IMR-90 (cell line): ENCODE measurements around the gene ARHGAP36. TPM values are rescaled to one million over a fixed set of nuclear protein-coding genes. Genes with fewer than 3 reads are reported as not detected.

Experiments
- ATAC-seq: fragments of 200-7000 bp; cut with Tn5 transposase; 2 replicates; pipeline ENCODE4 v1.9.1; 2020; ENCODE audit warnings: low read depth, mild to moderate bottlenecking, moderate library complexity
- Bru-seq: library from RNA; stranded (reverse); fragments of 400-500 nt; gene quantifications from one replicate; lab custom pipeline; 2021; lab: Mats Ljungman, UMichigan
- BruChase-seq, 2 experiments: library from RNA; stranded (reverse); fragments of 400-500 nt; gene quantifications; one replicate each; lab custom pipeline; 2021; lab: Mats Ljungman, UMichigan
- BruUV-seq: library from RNA; stranded (reverse); fragments of 400-500 nt; replicated peaks from 2 replicates; lab custom pipeline; 2021; lab: Mats Ljungman, UMichigan
- CTCF ChIA-PET: fragments of 300-600 bp; formaldehyde crosslinking; extraction: SDS; loops from one replicate; lab custom pipeline; 2021; ENCODE audit warnings: antibody characterized with exemption; lab: Yijun Ruan, JAX
- POLR2A ChIA-PET: fragments of 300-600 bp; sonication (Branson Sonifier 250); formaldehyde crosslinking; loops from one replicate; lab custom pipeline; 2022; ENCODE audit warnings: antibody characterized with exemption; ENCODE audit not compliant: unreplicated experiment; lab: Charles Lee
- DNase-seq: peaks from one replicate; pipeline ENCODE4 v3.0.0; 2013
- H2AFZ ChIP-seq: replicated peaks from 2 replicates; pipeline ENCODE3; 2013; ENCODE audit warnings: low read length, mild to moderate bottlenecking; ENCODE audit not compliant: poor library complexity
- H2AK5ac ChIP-seq: 2 replicates; pipeline ENCODE4 v1.6.1; 2013; ENCODE audit warnings: low read depth, low read length, inconsistent platforms
- H2AK9ac ChIP-seq: replicated peaks from 2 replicates; pipeline ENCODE3; 2013; ENCODE audit warnings: mild to moderate bottlenecking, low read depth, low read length, moderate library complexity; ENCODE audit not compliant: poor library complexity
- H2BK120ac ChIP-seq: 2 replicates; pipeline ENCODE4 v1.6.1; 2013; ENCODE audit warnings: low read depth, low read length, inconsistent platforms
- H2BK15ac ChIP-seq: 3 replicates; pipeline ENCODE4 v1.6.1; 2013; ENCODE audit warnings: low read depth, low read length, inconsistent platforms
- H2BK20ac ChIP-seq: 2 replicates; pipeline ENCODE4 v1.6.1; 2013; ENCODE audit warnings: low read depth, mild to moderate bottlenecking, inconsistent platforms, low read length, moderate library complexity
- H2BK5ac ChIP-seq: 2 replicates; pipeline ENCODE4 v1.6.1; 2013; ENCODE audit warnings: mild to moderate bottlenecking, low read depth, low read length, inconsistent platforms; ENCODE audit not compliant: poor library complexity, severe bottlenecking
- H3K14ac ChIP-seq: replicated peaks from 2 replicates; pipeline ENCODE4 v1.6.1; 2013; ENCODE audit warnings: low read depth, low read length, inconsistent platforms
- H3K18ac ChIP-seq: 2 replicates; pipeline ENCODE4 v1.6.1; 2013; ENCODE audit warnings: low read depth, low read length, control low read depth
- H3K23ac ChIP-seq: 2 replicates; pipeline ENCODE4 v1.6.1; 2013; ENCODE audit warnings: low read depth, low read length, inconsistent platforms
- H3K27ac ChIP-seq: 2 replicates; pipeline ENCODE4 v1.5.1; 2013; ENCODE audit warnings: mild to moderate bottlenecking, control low read depth, low read length; ENCODE audit not compliant: insufficient read depth
- H3K27me3 ChIP-seq: 2 replicates; pipeline ENCODE4 v1.6.1; 2013; ENCODE audit warnings: low read length; ENCODE audit not compliant: control insufficient read depth, insufficient read depth
- H3K36me3 ChIP-seq: 2 replicates; pipeline ENCODE4 v1.6.1; 2013; ENCODE audit warnings: low read length, mixed read lengths; ENCODE audit not compliant: control insufficient read depth, insufficient read depth
- H3K4ac ChIP-seq: 2 replicates; pipeline ENCODE4 v1.6.1; 2013; ENCODE audit warnings: low read depth, low read length, inconsistent platforms
- H3K4me1 ChIP-seq: 2 replicates; pipeline ENCODE4 v1.6.1; 2013; ENCODE audit warnings: low read length, mixed read lengths; ENCODE audit not compliant: control insufficient read depth, insufficient read depth
- H3K4me2 ChIP-seq: 2 replicates; pipeline ENCODE4 v1.6.1; 2013; ENCODE audit warnings: low read depth, mild to moderate bottlenecking, control low read depth, low read length, moderate library complexity
- H3K4me3 ChIP-seq: 2 replicates; pipeline ENCODE4 v1.5.1; 2013; ENCODE audit warnings: low read depth, mild to moderate bottlenecking, control low read depth, low read length, moderate library complexity; ENCODE audit not compliant: insufficient read depth
- H3K56ac ChIP-seq: 2 replicates; pipeline ENCODE4 v1.6.1; 2013; ENCODE audit warnings: low read length, inconsistent platforms; ENCODE audit not compliant: insufficient read depth; ENCODE audit errors: extremely low read depth
- H3K79me1 ChIP-seq, 2 experiments: 2 replicates each; pipeline ENCODE4 v1.6.1; 2013; ENCODE audit warnings: low read length in 2 of 2, inconsistent platforms in 1 of 2, low read depth in 1 of 2
- H3K9ac ChIP-seq: 2 replicates; pipeline ENCODE4 v1.6.1; 2013; ENCODE audit warnings: low read depth, low read length, control low read depth
- H3K9me1 ChIP-seq: 2 replicates; pipeline ENCODE4 v1.6.1; 2013; ENCODE audit warnings: low read length, inconsistent platforms; ENCODE audit not compliant: insufficient read depth
- H3K9me3 ChIP-seq: 2 replicates; pipeline ENCODE4 v1.6.1; 2013; ENCODE audit warnings: low read length; ENCODE audit not compliant: control insufficient read depth, insufficient read depth
- H4K20me1 ChIP-seq: 2 replicates; pipeline ENCODE4 v1.6.1; 2013; ENCODE audit warnings: low read length, inconsistent platforms; ENCODE audit not compliant: insufficient read depth
- H4K5ac ChIP-seq: 2 replicates; pipeline ENCODE4 v1.6.1; 2013; ENCODE audit warnings: mild to moderate bottlenecking, low read depth, low read length, control low read depth
- H4K8ac ChIP-seq, 2 experiments: 2 replicates each; pipeline ENCODE4 v1.6.1; 2013; ENCODE audit warnings: low read depth in 2 of 2, low read length in 2 of 2, control low read depth in 1 of 2, inconsistent platforms in 1 of 2
- H4K91ac ChIP-seq: 2 replicates; pipeline ENCODE4 v1.6.1; 2013; ENCODE audit warnings: low read depth, low read length, inconsistent platforms; ENCODE audit not compliant: insufficient read depth
- BHLHE40 ChIP-seq: fragments of 150-350 bp; IDR thresholded peaks from 2 replicates; pipeline ENCODE4 v1.6.1; 2016; ENCODE audit warnings: mild to moderate bottlenecking, low read depth, low read length
- CEBPB ChIP-seq: IDR thresholded peaks from 2 replicates; pipeline ENCODE4 v1.6.1; 2012; ENCODE audit warnings: low read depth, low read length, improper control_type of control experiment
- CHD1 ChIP-seq: IDR thresholded peaks from 2 replicates; pipeline ENCODE4 v1.6.1; 2012; ENCODE audit warnings: low read depth, low read length, improper control_type of control experiment
- CTCF ChIP-seq: conservative IDR thresholded peaks from 2 replicates; pipeline ENCODE4 v1.5.1; 2012; ENCODE audit warnings: mild to moderate bottlenecking, low read depth, low read length, improper control_type of control experiment
- FOS ChIP-seq: fragments of 150-350 bp; IDR thresholded peaks from 2 replicates; pipeline ENCODE4 v1.6.1; 2016; ENCODE audit warnings: low read depth, low read length
- MAZ ChIP-seq: IDR thresholded peaks from 2 replicates; pipeline ENCODE4 v1.6.1; 2012; ENCODE audit warnings: low read depth, mild to moderate bottlenecking, low read length, improper control_type of control experiment, moderate library complexity, borderline replicate concordance
- MXI1 ChIP-seq: IDR thresholded peaks from 2 replicates; pipeline ENCODE4 v1.6.1; 2012; ENCODE audit warnings: low read depth, mild to moderate bottlenecking, low read length, moderate library complexity, borderline replicate concordance
- NFE2L2 ChIP-seq: fragments of 150-350 bp; IDR thresholded peaks from 2 replicates; pipeline ENCODE4 v1.6.1; 2016; ENCODE audit warnings: low read depth, mild to moderate bottlenecking, low read length
- POLR2A ChIP-seq: IDR thresholded peaks from 2 replicates; pipeline ENCODE4 v1.6.1; 2012; ENCODE audit warnings: mild to moderate bottlenecking, low read depth, low read length
- RAD21 ChIP-seq: IDR thresholded peaks from 2 replicates; pipeline ENCODE4 v1.6.1; 2012; ENCODE audit warnings: low read length, improper control_type of control experiment
- RCOR1 ChIP-seq: IDR thresholded peaks from 2 replicates; pipeline ENCODE4 v1.6.1; 2012; ENCODE audit warnings: mild to moderate bottlenecking, low read length, improper control_type of control experiment; ENCODE audit not compliant: insufficient replicate concordance
- RFX5 ChIP-seq: IDR thresholded peaks from 2 replicates; pipeline ENCODE4 v1.8.0; 2012; ENCODE audit warnings: low read depth, mild to moderate bottlenecking, low read length, moderate library complexity
- WGBS, 2 experiments: methylation state at CpG; one replicate each; pipeline versions ENCODE4 v1.1.5 to v1.1.7; 2013; ENCODE audit warnings: missing lambda C conversion rate in 2 of 2; ENCODE audit not compliant: insufficient read length in 1 of 2; ENCODE audit errors: extremely low coverage in 2 of 2; 5-methylcytosine and 5-hydroxymethylcytosine counted together
- dilution Hi-C: fragments of 300-500 bp; cut with HindIII; formaldehyde crosslinking; loops from one replicate; pipeline ENCODE4 v1.14.3; 2018; ENCODE audit warnings: low sequenced_read_pairs; ENCODE audit not compliant: unreplicated experiment
- in situ Hi-C: fragments of 300-500 bp; cut with MboI; formaldehyde crosslinking; loops from 3 replicates; pipeline ENCODE4 v1.14.3; 2019; ENCODE audit warnings: low sequenced_read_pairs, inconsistent platforms, mixed read lengths
- intact Hi-C: fragments of 100-400 bp; cut with micrococcal nuclease; formaldehyde crosslinking; loops from 2 replicates; pipeline ENCODE4 v1.10.0; 2022
- long read RNA-seq: library from polyadenylated mRNA; unstranded; transcript quantifications from one replicate; pipeline ENCODE4 v2.0.0, GENCODE V29; 2021; ENCODE audit not compliant: unreplicated experiment
- polyA plus RNA-seq, 3 experiments: library from polyadenylated mRNA; depleted of rRNA; stranded (reverse); fragments of >200 nt; gene quantifications; 2 replicates each; pipeline ENCODE4 v1.2.3, GENCODE V29; 2012; ENCODE audit warnings: low replicate concordance in 1 of 3
- total RNA-seq: library from RNA; depleted of rRNA; stranded (reverse); fragments of >200 nt; gene quantifications from 2 replicates; pipeline ENCODE4 v1.2.3, GENCODE V29; 2012; rRNA removed
- TF ChIP-seq, protein P1 (sequence below): fragments of 150-350 bp; IDR thresholded peaks from 2 replicates; pipeline ENCODE4 v1.6.1; 2017; ENCODE audit warnings: mild to moderate bottlenecking, antibody characterized with exemption, low read length, low read depth
- TF ChIP-seq, protein P2 (sequence below): fragments of 150-350 bp; IDR thresholded peaks from 2 replicates; pipeline ENCODE4 v1.6.1; 2016; ENCODE audit warnings: low read depth, mild to moderate bottlenecking, low read length, moderate library complexity, borderline replicate concordance

ARHGAP36 gene
- total RNA-seq (not detected in 2 replicates), polyA plus RNA-seq (2012; rRNA removed) (not detected in 2 replicates), Bru-seq, nascent RNA (not detected), BruChase-seq, experiment 1, labeled RNA remaining after a 6-hour chase (not detected), BruChase-seq, experiment 2, labeled RNA remaining after a 2-hour chase (not detected)
- not detected in 2 replicates for polyA plus RNA-seq (2012; cell fraction: cytosol; rRNA removed)
- polyA plus RNA-seq (2012; cell fraction: nucleus; rRNA removed; ENCODE audit: low replicate concordance) = not detected in 2 replicates
- long read RNA-seq = 0 reads

DNA sequence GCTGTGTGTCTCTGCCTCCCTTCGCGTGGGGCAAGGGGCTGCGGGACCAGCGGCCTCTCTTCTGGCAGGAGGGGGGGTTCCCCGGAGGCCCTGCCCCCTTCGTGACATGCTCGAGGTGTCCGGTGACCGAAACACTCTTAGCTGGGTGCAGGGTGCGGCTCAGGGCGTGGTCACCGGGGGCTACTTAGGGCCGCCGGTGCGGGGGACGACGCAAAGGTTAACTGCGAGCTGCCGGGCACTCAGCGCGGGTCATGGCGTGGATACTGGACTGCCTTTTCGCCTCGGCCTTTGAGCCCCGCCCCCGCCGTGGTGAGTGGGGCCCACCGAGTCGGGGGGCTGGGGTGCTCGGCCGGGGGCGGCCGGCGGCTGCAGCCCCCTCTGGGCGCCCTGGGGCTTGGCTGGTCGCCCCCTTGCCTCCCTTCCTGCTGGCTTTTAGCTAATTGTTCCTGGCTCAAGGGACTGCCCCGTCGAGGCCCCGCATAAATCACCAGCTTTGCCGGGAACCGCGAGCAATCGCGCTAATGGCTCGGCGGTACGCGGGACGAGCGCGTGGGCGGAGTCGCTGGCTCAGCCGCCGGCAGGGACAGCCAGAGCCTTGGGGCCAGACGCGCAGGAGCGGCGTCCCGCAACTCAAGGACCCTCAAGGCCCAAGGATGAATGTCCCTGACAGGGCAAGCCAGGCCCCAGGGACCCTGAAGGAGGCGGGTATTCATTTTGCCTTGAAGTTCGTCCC is at the start of gene ARHGAP36:
TSS of gene ARHGAP36 (plus strand) at position 211 of the 733 bp plus-strand sequence. CDS start 23,320 bp downstream, outside the sequence.
- no peak within 1 kb of the TSS for H3K4me2 ChIP-seq
- TF ChIP-seq BHLHE40 (no peak), MXI1 (no peak), MAZ (no peak), RFX5 (no peak), NFE2L2 (no peak), CHD1 (no peak), RCOR1 (no peak), CTCF (no peak), CEBPB (no peak), POLR2A (no peak), RAD21 (no peak), FOS (no peak)
- TF ChIP-seq, protein P1, sequence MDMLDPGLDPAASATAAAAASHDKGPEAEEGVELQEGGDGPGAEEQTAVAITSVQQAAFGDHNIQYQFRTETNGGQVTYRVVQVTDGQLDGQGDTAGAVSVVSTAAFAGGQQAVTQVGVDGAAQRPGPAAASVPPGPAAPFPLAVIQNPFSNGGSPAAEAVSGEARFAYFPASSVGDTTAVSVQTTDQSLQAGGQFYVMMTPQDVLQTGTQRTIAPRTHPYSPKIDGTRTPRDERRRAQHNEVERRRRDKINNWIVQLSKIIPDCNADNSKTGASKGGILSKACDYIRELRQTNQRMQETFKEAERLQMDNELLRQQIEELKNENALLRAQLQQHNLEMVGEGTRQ = no peak
- TF ChIP-seq, protein P2, sequence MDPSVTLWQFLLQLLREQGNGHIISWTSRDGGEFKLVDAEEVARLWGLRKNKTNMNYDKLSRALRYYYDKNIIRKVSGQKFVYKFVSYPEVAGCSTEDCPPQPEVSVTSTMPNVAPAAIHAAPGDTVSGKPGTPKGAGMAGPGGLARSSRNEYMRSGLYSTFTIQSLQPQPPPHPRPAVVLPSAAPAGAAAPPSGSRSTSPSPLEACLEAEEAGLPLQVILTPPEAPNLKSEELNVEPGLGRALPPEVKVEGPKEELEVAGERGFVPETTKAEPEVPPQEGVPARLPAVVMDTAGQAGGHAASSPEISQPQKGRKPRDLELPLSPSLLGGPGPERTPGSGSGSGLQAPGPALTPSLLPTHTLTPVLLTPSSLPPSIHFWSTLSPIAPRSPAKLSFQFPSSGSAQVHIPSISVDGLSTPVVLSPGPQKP = no peak

More for the DNA sequence above, at the start of gene ARHGAP36:
- Histone ChIP-seq H3K79me1 (no peaks in the 10 kb centered on the region), H2BK120ac (no peak within 1 kb of the TSS), H4K5ac (no peak within 1 kb of the TSS), H3K56ac (no peak within 1 kb of the TSS), H3K4ac (no peak within 1 kb of the TSS), H3K36me3 (no peaks in the 10 kb centered on the region), H2AFZ (no peak within 1 kb of the TSS), H3K27ac (no peak within 1 kb of the TSS), H3K9ac (no peak within 1 kb of the TSS), H2BK20ac (no peak within 1 kb of the TSS), H3K23ac (no peak within 1 kb of the TSS), H4K20me1 (no peaks in the 10 kb centered on the region), H3K4me1 (no peaks in the 10 kb centered on the region), H4K91ac (no peak within 1 kb of the TSS), H3K9me1 (no peaks in the 10 kb centered on the region), H3K4me3 (no peak within 1 kb of the TSS), H2BK5ac (no peak within 1 kb of the TSS), H3K14ac (no peak within 1 kb of the TSS), H3K9me3 (no peaks in the 10 kb centered on the region), H3K27me3 (peaks cover 6% of the 10 kb centered on the region), H2AK9ac (no peak within 1 kb of the TSS), H3K18ac (no peak within 1 kb of the TSS), H2BK15ac (no peak within 1 kb of the TSS), H2AK5ac (no peak within 1 kb of the TSS), H4K8ac (no peak within 1 kb of the TSS)
- intact Hi-C loops (no loop called here), in situ Hi-C loops (no loop called here), dilution Hi-C loops (no loop called here)
- no peak for DNase-seq
- BruUV-seq = no TSS peak
- 25% methylated on average over 26 of the region's 62 CpGs; no CpG with 5 or more reads in 1 of the 2 experiments for WGBS, 2 experiments
- ChIA-PET POLR2A (no interaction called here), CTCF (no interaction called here)
- ATAC-seq = no peak
